ENCODE measurements around the gene ME3.

DNA sequence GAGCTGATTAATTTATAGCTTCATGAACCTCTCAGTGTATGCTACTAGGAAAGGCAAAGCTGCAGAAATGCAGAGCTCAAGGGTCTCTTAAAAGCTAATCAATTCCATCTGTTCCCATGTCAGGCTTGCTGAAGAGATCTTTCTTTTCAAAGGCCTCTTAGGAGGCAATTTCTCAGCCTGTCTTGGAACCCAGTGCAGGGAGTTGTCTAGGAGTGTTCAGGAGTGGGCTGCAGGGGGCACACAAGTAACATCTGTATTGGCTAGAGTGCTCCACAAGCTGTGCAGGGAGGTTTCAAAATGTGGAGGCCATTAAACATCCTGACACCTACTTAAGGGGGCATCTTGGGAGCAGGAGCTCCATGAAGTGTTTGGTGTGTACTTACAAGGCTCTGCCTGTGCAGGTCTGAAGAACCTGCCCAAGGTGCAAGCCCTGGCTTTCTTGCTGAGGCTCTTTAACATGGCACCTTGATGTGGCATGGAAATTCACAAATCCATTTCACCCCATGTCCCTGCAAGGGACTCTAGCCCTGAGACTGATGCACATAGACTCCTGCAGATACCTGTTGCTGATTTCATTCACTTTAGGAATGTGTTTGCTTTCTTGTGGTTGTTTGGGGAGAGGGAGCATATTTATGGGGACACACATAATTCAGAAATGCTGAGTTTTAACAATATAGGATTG is 134.7 kb downstream of the ME3 start:
- TF ChIP-seq POLR2A (IDR thresholded peaks at IDR 0.05) = no peak
- TF ChIP-seq, protein P1, sequence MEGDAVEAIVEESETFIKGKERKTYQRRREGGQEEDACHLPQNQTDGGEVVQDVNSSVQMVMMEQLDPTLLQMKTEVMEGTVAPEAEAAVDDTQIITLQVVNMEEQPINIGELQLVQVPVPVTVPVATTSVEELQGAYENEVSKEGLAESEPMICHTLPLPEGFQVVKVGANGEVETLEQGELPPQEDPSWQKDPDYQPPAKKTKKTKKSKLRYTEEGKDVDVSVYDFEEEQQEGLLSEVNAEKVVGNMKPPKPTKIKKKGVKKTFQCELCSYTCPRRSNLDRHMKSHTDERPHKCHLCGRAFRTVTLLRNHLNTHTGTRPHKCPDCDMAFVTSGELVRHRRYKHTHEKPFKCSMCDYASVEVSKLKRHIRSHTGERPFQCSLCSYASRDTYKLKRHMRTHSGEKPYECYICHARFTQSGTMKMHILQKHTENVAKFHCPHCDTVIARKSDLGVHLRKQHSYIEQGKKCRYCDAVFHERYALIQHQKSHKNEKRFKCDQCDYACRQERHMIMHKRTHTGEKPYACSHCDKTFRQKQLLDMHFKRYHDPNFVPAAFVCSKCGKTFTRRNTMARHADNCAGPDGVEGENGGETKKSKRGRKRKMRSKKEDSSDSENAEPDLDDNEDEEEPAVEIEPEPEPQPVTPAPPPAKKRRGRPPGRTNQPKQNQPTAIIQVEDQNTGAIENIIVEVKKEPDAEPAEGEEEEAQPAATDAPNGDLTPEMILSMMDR (IDR thresholded peaks at IDR 0.05) = no peak

Data from right lobe of liver (tissue), 4 donors.